HEK293 (cell line): ENCODE results near the gene ZNF451.
A peak's percentile ranks its signal among the peaks of the same experiment; 100 is the strongest.

Experiments
- CTCF ChIA-PET: fragments of 350-600 bp; formaldehyde crosslinking; extraction: SDS; loops from one replicate; lab custom pipeline; 2021; ENCODE audit warnings: antibody characterized with exemption; lab: Yijun Ruan, JAX
- POLR2A ChIA-PET: fragments of 300-600 bp; formaldehyde crosslinking; extraction: SDS; loops from one replicate; lab custom pipeline; 2020; ENCODE audit warnings: antibody characterized with exemption, inconsistent platforms; lab: Yijun Ruan, JAX
- H3K27ac ChIP-seq: fragments of 200-500 bp; sonication (Bioruptor generic); 2 replicates; pipeline ENCODE4 v1.5.1; 2014; ENCODE audit warnings: low read depth, low read length, control low read depth, inconsistent platforms; ENCODE audit errors: extremely low read depth
- H3K36me3 ChIP-seq, 2 experiments: fragments of 200-500 bp in 1 of 2; sonication (Bioruptor generic) in 1 of 2; 1 replicate in 1 of 2; 2 replicates in 1 of 2; pipeline ENCODE4 v1.5.1; 2014 to 2017; ENCODE audit warnings: inconsistent platforms in 2 of 2, low read length in 2 of 2; ENCODE audit not compliant: control insufficient read depth in 2 of 2, insufficient read depth in 1 of 2
- H3K4me1 ChIP-seq: fragments of 200-500 bp; sonication (Bioruptor generic); 2 replicates; pipeline ENCODE4 v1.5.1; 2014; ENCODE audit warnings: mild to moderate bottlenecking, low read length, inconsistent platforms; ENCODE audit not compliant: control insufficient read depth, insufficient read depth
- H3K4me3 ChIP-seq: 2 replicates; pipeline ENCODE4 v1.5.1; 2011; ENCODE audit warnings: low read depth, mild to moderate bottlenecking, control low read depth, low read length, moderate library complexity
- H3K9me3 ChIP-seq: fragments of 200-500 bp; sonication (Bioruptor generic); 2 replicates; pipeline ENCODE4 v1.5.1; 2014; ENCODE audit warnings: low read depth, low read length, inconsistent platforms; ENCODE audit not compliant: control insufficient read depth, insufficient read depth
- ZNF202 ChIP-seq: fragments of 450-650 bp; formaldehyde crosslinking; IDR thresholded peaks from 2 replicates; pipeline ENCODE4 v1.5.1; 2016; ENCODE audit warnings: missing biosample characterization, missing genetic modification characterization, borderline replicate concordance
- TF ChIP-seq, protein P1 (sequence below): IDR thresholded peaks from 2 replicates; pipeline ENCODE4 v1.6.1; 2011; ENCODE audit warnings: mild to moderate bottlenecking, low read depth, low read length, borderline replicate concordance

Gene ZNF451

DNA sequence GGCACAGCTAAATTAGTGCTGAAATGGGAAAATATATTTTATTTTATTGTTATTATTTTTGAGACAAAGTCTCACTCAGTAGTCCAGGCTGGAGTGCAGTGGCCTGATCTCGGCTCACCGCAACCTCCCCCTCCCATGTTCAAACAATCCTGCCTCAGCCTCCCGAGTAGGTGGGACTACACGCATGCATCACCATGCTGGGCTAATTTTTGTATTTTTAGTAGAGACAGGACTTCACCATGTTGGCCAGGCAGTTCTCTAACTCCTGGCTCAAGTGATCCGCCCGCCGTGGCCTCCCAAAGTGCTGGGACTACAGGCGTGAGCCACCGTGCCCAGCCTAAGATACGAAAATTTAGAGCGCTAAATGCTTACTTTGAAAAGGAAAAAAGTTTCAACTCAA lies 127.3 kb downstream of the ZNF451 start:
- CTCF ChIA-PET = interaction anchor here (0.5 to 0.7 kb wide), 4 partner anchors 9 to 257 kb away, joined by 3 to 4 read pairs (median 3); no protein-coding TSS in a partner anchor
- H3K4me1 ChIP-seq = no peaks in the 10 kb centered on the region
- TF ChIP-seq, protein P1, sequence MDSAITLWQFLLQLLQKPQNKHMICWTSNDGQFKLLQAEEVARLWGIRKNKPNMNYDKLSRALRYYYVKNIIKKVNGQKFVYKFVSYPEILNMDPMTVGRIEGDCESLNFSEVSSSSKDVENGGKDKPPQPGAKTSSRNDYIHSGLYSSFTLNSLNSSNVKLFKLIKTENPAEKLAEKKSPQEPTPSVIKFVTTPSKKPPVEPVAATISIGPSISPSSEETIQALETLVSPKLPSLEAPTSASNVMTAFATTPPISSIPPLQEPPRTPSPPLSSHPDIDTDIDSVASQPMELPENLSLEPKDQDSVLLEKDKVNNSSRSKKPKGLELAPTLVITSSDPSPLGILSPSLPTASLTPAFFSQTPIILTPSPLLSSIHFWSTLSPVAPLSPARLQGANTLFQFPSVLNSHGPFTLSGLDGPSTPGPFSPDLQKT = no peak
- 0 out of 2 replicates have a peak, but pooled peaks have one; percentile 26 for TF ChIP-seq ZNF202 (tag by site-specific recombination)
- H3K36me3 ChIP-seq = peaks cover 0 to 7% of the 10 kb centered on the region in 2 experiments; a peak in 1 of 3 replicates
- POLR2A ChIA-PET = no interaction called here
- H3K4me3 ChIP-seq = no peak overlapping the region
- no peaks in the 10 kb centered on the region for H3K9me3 ChIP-seq
- H3K27ac ChIP-seq = no peak overlapping the region
